Measurements from ENCODE around the gene EPB41L4A. TPM values are rescaled to one million over a fixed set of nuclear protein-coding genes. Genes with fewer than 3 reads are reported as not detected.

Gene EPB41L4A
- total RNA-seq, 2 donors from 2014 or later = 9.7 to 12.2 TPM

DNA sequence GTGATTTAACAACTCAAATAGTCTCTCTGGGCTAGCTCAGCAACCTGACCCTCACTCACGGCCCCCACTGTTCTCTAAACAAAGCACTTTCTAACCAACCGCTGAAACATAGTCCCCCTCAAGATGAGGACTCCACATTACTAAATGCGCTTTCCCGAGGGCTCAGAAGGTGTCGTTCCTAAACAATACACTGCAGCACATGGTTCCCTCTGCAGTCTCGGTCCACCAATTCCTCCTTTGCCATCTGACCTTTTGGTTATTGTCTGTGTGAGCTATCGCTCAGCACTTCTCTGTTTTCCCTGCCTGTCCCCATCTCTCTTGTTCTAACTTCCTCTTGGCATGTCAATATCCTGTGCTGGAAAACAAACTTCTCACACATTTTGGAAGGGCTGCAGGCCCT, 7.2 kb downstream of the EPB41L4A start:
- TF ChIP-seq, protein P1, sequence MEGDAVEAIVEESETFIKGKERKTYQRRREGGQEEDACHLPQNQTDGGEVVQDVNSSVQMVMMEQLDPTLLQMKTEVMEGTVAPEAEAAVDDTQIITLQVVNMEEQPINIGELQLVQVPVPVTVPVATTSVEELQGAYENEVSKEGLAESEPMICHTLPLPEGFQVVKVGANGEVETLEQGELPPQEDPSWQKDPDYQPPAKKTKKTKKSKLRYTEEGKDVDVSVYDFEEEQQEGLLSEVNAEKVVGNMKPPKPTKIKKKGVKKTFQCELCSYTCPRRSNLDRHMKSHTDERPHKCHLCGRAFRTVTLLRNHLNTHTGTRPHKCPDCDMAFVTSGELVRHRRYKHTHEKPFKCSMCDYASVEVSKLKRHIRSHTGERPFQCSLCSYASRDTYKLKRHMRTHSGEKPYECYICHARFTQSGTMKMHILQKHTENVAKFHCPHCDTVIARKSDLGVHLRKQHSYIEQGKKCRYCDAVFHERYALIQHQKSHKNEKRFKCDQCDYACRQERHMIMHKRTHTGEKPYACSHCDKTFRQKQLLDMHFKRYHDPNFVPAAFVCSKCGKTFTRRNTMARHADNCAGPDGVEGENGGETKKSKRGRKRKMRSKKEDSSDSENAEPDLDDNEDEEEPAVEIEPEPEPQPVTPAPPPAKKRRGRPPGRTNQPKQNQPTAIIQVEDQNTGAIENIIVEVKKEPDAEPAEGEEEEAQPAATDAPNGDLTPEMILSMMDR (IDR thresholded peaks at IDR 0.05) = no peak
- ATAC-seq (ENCODE audit: insufficient number of reproducible peaks, low FRiP score, low read depth) = no peak

DNA sequence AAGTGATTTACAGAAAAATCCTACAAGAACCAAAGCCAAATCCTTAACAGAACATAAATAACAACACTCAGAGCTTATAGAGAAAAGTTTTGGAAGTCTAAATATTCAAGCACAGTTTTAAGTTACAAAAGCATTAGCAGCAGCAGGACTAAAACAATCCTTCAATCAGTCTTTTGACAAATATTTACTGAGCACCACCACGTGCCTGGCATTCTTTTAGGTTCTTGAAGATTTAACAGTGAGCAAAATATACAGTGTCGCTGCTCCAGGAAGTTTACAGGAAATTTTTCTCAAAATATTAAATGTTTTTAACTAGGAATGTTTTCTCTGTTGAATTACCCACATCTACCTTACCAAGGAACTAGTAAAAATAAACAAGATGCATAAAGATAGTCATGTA, 11.4 kb downstream of the EPB41L4A start:
- TF ChIP-seq, protein P1 (IDR thresholded peaks at IDR 0.05) = no peak
- H3K4me3 ChIP-seq = no peak overlapping the region
- no peak for DNase-seq (ENCODE audit: low spot score)
- no peaks in the 10 kb centered on the region for H3K9me3 ChIP-seq
- no peaks in the 10 kb centered on the region for H3K27me3 ChIP-seq (replicated peaks; ENCODE audit: insufficient read depth)
- ATAC-seq (ENCODE audit: insufficient number of reproducible peaks, low FRiP score, low read depth) = no peak
- no peaks in the 10 kb centered on the region for H3K4me1 ChIP-seq (ENCODE audit: control insufficient read depth in 1 of 2, low read depth in 2 of 2)
- no peak overlapping the region for H3K27ac ChIP-seq
- H3K36me3 ChIP-seq = no peaks in the 10 kb centered on the region

More for the DNA sequence above, 7.2 kb downstream of the EPB41L4A start:
- Histone ChIP-seq H3K4me3 (no peak overlapping the region), H3K36me3 (no peaks in the 10 kb centered on the region), H3K27me3 (replicated peaks; ENCODE audit: insufficient read depth) (no peaks in the 10 kb centered on the region), H3K27ac (no peak overlapping the region), H3K4me1 (ENCODE audit: control insufficient read depth in 1 of 2, low read depth in 2 of 2) (no peaks in the 10 kb centered on the region), H3K9me3 (no peaks in the 10 kb centered on the region)
- no peak for DNase-seq (ENCODE audit: low spot score)

DNA sequence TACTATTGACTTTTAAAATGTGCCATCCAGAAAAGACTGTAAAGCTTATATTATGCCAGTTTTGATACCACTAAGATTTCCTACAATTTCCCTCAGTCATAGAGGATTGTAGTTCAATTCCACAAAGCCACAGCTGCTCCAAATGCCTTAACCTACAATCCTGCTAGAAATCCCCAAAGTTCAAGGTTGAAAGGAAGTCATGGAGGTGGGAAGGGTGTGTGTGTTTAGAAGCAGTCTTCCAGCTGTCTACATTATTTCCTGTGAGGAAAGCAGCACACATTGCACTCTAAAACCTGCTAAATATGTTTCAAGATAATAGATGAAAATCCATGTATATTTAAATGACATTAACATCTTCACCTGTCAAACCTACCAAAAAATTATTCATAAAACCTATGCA, 11.8 kb downstream of the EPB41L4A start:
- no peak overlapping the region for H3K27ac ChIP-seq
- H3K4me1 ChIP-seq (ENCODE audit: control insufficient read depth in 1 of 2, low read depth in 2 of 2) = no peaks in the 10 kb centered on the region
- DNase-seq (ENCODE audit: low spot score) = no peak
- H3K9me3 ChIP-seq = no peaks in the 10 kb centered on the region
- no peak overlapping the region for H3K4me3 ChIP-seq
- H3K27me3 ChIP-seq (replicated peaks; ENCODE audit: insufficient read depth) = no peaks in the 10 kb centered on the region
- TF ChIP-seq, protein P1 (IDR thresholded peaks at IDR 0.05) = no peak
- ATAC-seq (ENCODE audit: insufficient number of reproducible peaks, low FRiP score, low read depth) = no peak
- H3K36me3 ChIP-seq = no peaks in the 10 kb centered on the region

DNA sequence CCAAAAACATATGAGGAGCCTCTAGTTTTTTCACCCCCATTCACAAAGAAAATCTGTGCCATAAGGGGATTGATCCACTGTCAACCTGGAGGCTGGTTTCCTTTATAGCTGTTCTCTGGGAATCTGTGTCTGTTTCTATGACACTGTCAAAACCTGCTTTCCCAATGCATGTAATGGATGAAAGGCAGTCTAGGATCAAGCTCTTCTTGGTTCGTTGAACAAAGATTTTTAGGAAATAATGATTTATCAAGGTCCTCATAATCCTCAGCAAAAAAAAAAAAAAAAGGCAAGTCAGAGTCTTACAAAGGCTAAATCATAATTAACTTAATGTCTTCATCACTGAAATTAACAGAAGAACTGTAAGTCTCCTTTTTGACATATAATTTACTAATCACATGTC, 16.0 kb downstream of the EPB41L4A start:
- DNase-seq (ENCODE audit: low spot score) = no peak
- TF ChIP-seq, protein P1 (IDR thresholded peaks at IDR 0.05) = no peak
- Histone ChIP-seq H3K36me3 (no peaks in the 10 kb centered on the region), H3K9me3 (no peaks in the 10 kb centered on the region), H3K27me3 (replicated peaks; ENCODE audit: insufficient read depth) (no peaks in the 10 kb centered on the region), H3K4me3 (no peak overlapping the region), H3K4me1 (ENCODE audit: control insufficient read depth in 1 of 2, low read depth in 2 of 2) (peaks cover 10 to 13% of the 10 kb centered on the region in 2 donors), H3K27ac (no peak overlapping the region)
- ATAC-seq (ENCODE audit: insufficient number of reproducible peaks, low FRiP score, low read depth) = no peak

DNA sequence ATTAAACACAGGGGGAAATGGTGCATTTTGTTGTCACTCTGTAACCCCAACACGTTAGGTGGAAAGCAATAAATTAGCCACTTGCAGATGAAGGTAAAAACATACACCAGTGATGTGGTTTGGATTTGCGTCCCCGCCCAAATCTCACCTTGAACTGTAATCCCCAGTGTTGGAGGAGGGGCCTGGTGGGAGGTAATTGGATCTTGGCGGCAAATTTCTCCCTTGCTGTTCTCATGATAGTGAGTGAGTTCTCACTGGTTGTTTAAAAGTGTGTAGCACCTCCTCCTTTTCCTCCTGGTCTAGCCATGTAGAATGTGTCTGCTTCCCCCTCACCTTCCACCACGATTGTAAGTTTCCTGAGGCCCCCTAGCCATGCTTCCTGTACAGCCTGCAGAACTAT, 17.2 kb downstream of the EPB41L4A start:
- peaks cover 10 to 13% of the 10 kb centered on the region in 2 donors for H3K4me1 ChIP-seq (ENCODE audit: control insufficient read depth in 1 of 2, low read depth in 2 of 2)
- no peak overlapping the region for H3K4me3 ChIP-seq
- H3K27ac ChIP-seq = no peak overlapping the region
- H3K27me3 ChIP-seq (replicated peaks; ENCODE audit: insufficient read depth) = no peaks in the 10 kb centered on the region
- no peaks in the 10 kb centered on the region for H3K9me3 ChIP-seq
- TF ChIP-seq, protein P1 (IDR thresholded peaks at IDR 0.05) = no peak
- no peak for ATAC-seq (ENCODE audit: insufficient number of reproducible peaks, low FRiP score, low read depth)
- H3K36me3 ChIP-seq = no peaks in the 10 kb centered on the region
- no peak for DNase-seq (ENCODE audit: low spot score)

Measured in thoracic aorta (tissue), 2 donors.